CD4-positive, alpha-beta memory T cell (primary cell): ENCODE measurements around the gene TOM1L1. TPM values are rescaled to one million over a fixed set of nuclear protein-coding genes. Genes with fewer than 3 reads are reported as not detected.

Source experiments
- CTCF ChIA-PET: fragments of 350-600 bp; sonication (Branson Sonifier 250); formaldehyde crosslinking; loops from one replicate; lab custom pipeline; 2021; ENCODE audit warnings: inconsistent platforms; ENCODE audit not compliant: partially characterized antibody; lab: Charles Lee
- POLR2A ChIA-PET: fragments of 350-600 bp; sonication (Branson Sonifier 250); formaldehyde crosslinking; loops from one replicate; lab custom pipeline; 2021; ENCODE audit not compliant: partially characterized antibody; lab: Charles Lee
- DNase-seq, 5 donors: peaks; one replicate each; pipeline versions ENCODE4 v3.0.0 to v3.0.0-alpha.2; 2020 to 2022; ENCODE audit warnings: mixed read lengths in 1 of 5
- H3K27ac ChIP-seq: one replicate; pipeline ENCODE4 v1.7.0; 2013; ENCODE audit warnings: low read depth, low read length
- H3K27me3 ChIP-seq: 2 replicates; pipeline ENCODE4 v1.7.0; 2013; ENCODE audit warnings: mild to moderate bottlenecking, low read length, moderate library complexity; ENCODE audit not compliant: insufficient read depth
- H3K36me3 ChIP-seq: 2 replicates; pipeline ENCODE4 v1.7.0; 2013; ENCODE audit warnings: mild to moderate bottlenecking, low read length, moderate library complexity; ENCODE audit not compliant: insufficient read depth
- H3K4me1 ChIP-seq: 2 replicates; pipeline ENCODE4 v1.7.0; 2013; ENCODE audit warnings: mild to moderate bottlenecking, low read length, moderate library complexity; ENCODE audit not compliant: insufficient read depth
- H3K4me3 ChIP-seq, 2 donors: one replicate each; pipeline ENCODE4 v1.7.0; 2013; ENCODE audit warnings: low read length in 2 of 2, mild to moderate bottlenecking in 1 of 2
- H3K9me3 ChIP-seq, 2 donors: one replicate each; pipeline ENCODE4 v1.7.0; 2013; ENCODE audit warnings: low read length in 2 of 2, control low read depth in 1 of 2; ENCODE audit not compliant: control insufficient read depth in 1 of 2
- H3K27ac Mint-ChIP-seq, 7 donors: one replicate each; pipeline ENCODE4 v1.8.0; 2020 to 2021; ENCODE audit warnings: mixed read lengths in 7 of 7, mild to moderate bottlenecking in 6 of 7, inconsistent platforms in 3 of 7, moderate library complexity in 3 of 7
- H3K27me3 Mint-ChIP-seq, 2 donors: one replicate each; pipeline ENCODE4 v1.8.0; 2020 to 2021; ENCODE audit warnings: mixed read lengths in 2 of 2
- H3K36me3 Mint-ChIP-seq, 2 donors: one replicate each; pipeline ENCODE4 v1.8.0; 2020 to 2021; ENCODE audit warnings: mixed read lengths in 2 of 2, inconsistent platforms in 1 of 2, mild to moderate bottlenecking in 1 of 2
- H3K4me1 Mint-ChIP-seq, 4 donors: one replicate each; pipeline ENCODE4 v1.8.0; 2020 to 2021; ENCODE audit warnings: mixed read lengths in 4 of 4, mild to moderate bottlenecking in 1 of 4
- H3K4me3 Mint-ChIP-seq, 8 donors: one replicate each; pipeline ENCODE4 v1.8.0; 2020 to 2021; ENCODE audit warnings: mixed read lengths in 8 of 8, mild to moderate bottlenecking in 7 of 8, moderate library complexity in 6 of 8, inconsistent platforms in 3 of 8
- H3K9me3 Mint-ChIP-seq, 8 donors: one replicate each; pipeline ENCODE4 v1.8.0; 2020 to 2021; ENCODE audit warnings: mixed read lengths in 8 of 8, mild to moderate bottlenecking in 5 of 8, inconsistent platforms in 3 of 8, moderate library complexity in 1 of 8
- intact Hi-C: fragments of 100-400 bp; cut with micrococcal nuclease; formaldehyde crosslinking; loops from one replicate; pipeline ENCODE4 v1.15.1; 2023
- polyA plus RNA-seq, 2 donors: library from polyadenylated mRNA; unstranded; fragments of 300-500 nt; fragmentation: Illumina TruSeq; gene quantifications; one replicate each; pipeline ENCODE4 v1.2.3, GENCODE V29; 2021
- total RNA-seq, 2 experiments: library from RNA; stranded (reverse); gene quantifications; one replicate each; pipeline ENCODE4 v1.2.3, GENCODE V29; 2021

The TOM1L1 gene
- total and polyA plus RNA-seq, 4 experiments from 2014 or later: 0.48 to 0.53 TPM; not detected in 2

GRCh38 chr17:54898576-54898975 is 2.1 kb upstream of the TOM1L1 start:
- H3K36me3 ChIP-seq: no peaks in the 10 kb centered on the region
- H3K9me3 ChIP-seq: no peaks in the 10 kb centered on the region
- no peak for DNase-seq
- peaks cover 7% of the 10 kb centered on the region for H3K4me1 ChIP-seq
- CTCF ChIA-PET: no interaction called here
- Mint-ChIP-seq H3K4me3 (no peak overlapping the region), H3K27me3 (peaks cover 28 to 30% of the 10 kb centered on the region in 2 donors), H3K9me3 (no peaks in the 10 kb centered on the region), H3K27ac (no peak overlapping the region), H3K4me1 (peaks cover 9 to 17% (median 12%) of the 10 kb centered on the region in 4 donors), H3K36me3 (no peaks in the 10 kb centered on the region)
- H3K27me3 ChIP-seq: no peaks in the 10 kb centered on the region
- no peak overlapping the region for H3K27ac ChIP-seq
- no peak overlapping the region for H3K4me3 ChIP-seq
- intact Hi-C loops: no loop called here
- POLR2A ChIA-PET: no interaction called here

GRCh38 chr17:54899201-54899600 is 1.5 kb upstream of the TOM1L1 start:
- Histone ChIP-seq H3K36me3 (no peaks in the 10 kb centered on the region), H3K4me3 (no peak overlapping the region), H3K4me1 (peaks cover 7% of the 10 kb centered on the region), H3K27me3 (no peaks in the 10 kb centered on the region), H3K27ac (no peak overlapping the region), H3K9me3 (no peaks in the 10 kb centered on the region)
- peak overlapping the region in 1 of 8 donors; percentile 63 for H3K4me3 Mint-ChIP-seq
- H3K4me1 Mint-ChIP-seq: peaks cover 9 to 17% (median 12%) of the 10 kb centered on the region in 4 donors
- peaks cover 23 to 27% of the 10 kb centered on the region in 2 donors for H3K27me3 Mint-ChIP-seq
- ChIA-PET CTCF (no interaction called here), POLR2A (no interaction called here)
- no peak overlapping the region for H3K27ac Mint-ChIP-seq
- intact Hi-C loops: no loop called here
- no peaks in the 10 kb centered on the region for H3K9me3 Mint-ChIP-seq
- no peaks in the 10 kb centered on the region for H3K36me3 Mint-ChIP-seq
- no peak for DNase-seq

- Histone ChIP-seq H3K4me3 (peak overlapping the region in 1 of 2 donors; percentile 2), H3K27ac (no peak overlapping the region), H3K36me3 (no peaks in the 10 kb centered on the region), H3K27me3 (no peaks in the 10 kb centered on the region), H3K9me3 (no peaks in the 10 kb centered on the region), H3K4me1 (peaks cover 7% of the 10 kb centered on the region)
- intact Hi-C loops: no loop called here
- H3K4me3 Mint-ChIP-seq: peak overlapping the region; percentile 32 to 63 (median 55)
- H3K27me3 Mint-ChIP-seq: peaks cover 22 to 27% of the 10 kb centered on the region in 2 donors
- no peaks in the 10 kb centered on the region for H3K9me3 Mint-ChIP-seq
- H3K36me3 Mint-ChIP-seq: no peaks in the 10 kb centered on the region
- H3K27ac Mint-ChIP-seq: no peak overlapping the region
- H3K4me1 Mint-ChIP-seq: peaks cover 9 to 17% (median 12%) of the 10 kb centered on the region in 4 donors
- POLR2A ChIA-PET: no interaction called here
- CTCF ChIA-PET: no interaction called here
- DNase-seq: no peak
These were observed 763 bp upstream of the TOM1L1 start for GRCh38 chr17:54899721-54900456.

- Histone ChIP-seq H3K27ac (no peak overlapping the region), H3K36me3 (no peaks in the 10 kb centered on the region), H3K27me3 (no peaks in the 10 kb centered on the region), H3K9me3 (no peaks in the 10 kb centered on the region), H3K4me3 (no peak overlapping the region), H3K4me1 (peaks cover 7% of the 10 kb centered on the region)
- Mint-ChIP-seq H3K27ac (peak overlapping the region in 1 of 7 donors; percentile 36), H3K4me1 (peaks cover 9 to 17% (median 12%) of the 10 kb centered on the region in 4 donors), H3K36me3 (no peaks in the 10 kb centered on the region), H3K9me3 (no peaks in the 10 kb centered on the region), H3K27me3 (peaks cover 20 to 21% of the 10 kb centered on the region in 2 donors), H3K4me3 (peak overlapping the region in 6 of 8 donors; percentile 14 to 71 (median 54))
- intact Hi-C loops: no loop called here
- ChIA-PET POLR2A (no interaction called here), CTCF (no interaction called here)
- no peak for DNase-seq
These were observed 674 bp downstream of the TOM1L1 start for GRCh38 chr17:54901230-54901822.

- Histone ChIP-seq H3K27ac (no peak overlapping the region), H3K27me3 (no peaks in the 10 kb centered on the region), H3K36me3 (no peaks in the 10 kb centered on the region), H3K4me1 (peaks cover 7% of the 10 kb centered on the region), H3K9me3 (no peaks in the 10 kb centered on the region), H3K4me3 (no peak overlapping the region)
- Mint-ChIP-seq H3K4me1 (peaks cover 9 to 17% (median 9%) of the 10 kb centered on the region in 4 donors), H3K27me3 (peaks cover 15% of the 10 kb centered on the region in 2 donors), H3K9me3 (no peaks in the 10 kb centered on the region), H3K36me3 (no peaks in the 10 kb centered on the region), H3K4me3 (no peak overlapping the region), H3K27ac (no peak overlapping the region)
- CTCF ChIA-PET: no interaction called here
- intact Hi-C loops: no loop called here
- DNase-seq: no peak
- POLR2A ChIA-PET: no interaction called here
These were observed 1.4 kb downstream of the TOM1L1 start for GRCh38 chr17:54902017-54902416.

- no peaks in the 10 kb centered on the region for H3K9me3 ChIP-seq
- intact Hi-C loops: no loop called here
- peaks cover 8 to 17% (median 9%) of the 10 kb centered on the region in 4 donors for H3K4me1 Mint-ChIP-seq
- H3K4me3 ChIP-seq: no peak overlapping the region
- H3K9me3 Mint-ChIP-seq: no peaks in the 10 kb centered on the region
- peaks cover 7% of the 10 kb centered on the region for H3K4me1 ChIP-seq
- peak overlapping the region in 1 of 7 donors; percentile 36 for H3K27ac Mint-ChIP-seq
- no peaks in the 10 kb centered on the region for H3K36me3 ChIP-seq
- H3K27me3 Mint-ChIP-seq: peaks cover 14 to 15% of the 10 kb centered on the region in 2 donors
- ChIA-PET CTCF (no interaction called here), POLR2A (no interaction called here)
- no peaks in the 10 kb centered on the region for H3K27me3 ChIP-seq
- no peak overlapping the region for H3K27ac ChIP-seq
- H3K36me3 Mint-ChIP-seq: no peaks in the 10 kb centered on the region
- DNase-seq: no peak
- H3K4me3 Mint-ChIP-seq: peak overlapping the region in 1 of 8 donors; percentile 7
These were observed 2.0 kb downstream of the TOM1L1 start for GRCh38 chr17:54902611-54903010.

- Mint-ChIP-seq H3K9me3 (no peaks in the 10 kb centered on the region), H3K27me3 (peaks cover 12 to 14% of the 10 kb centered on the region in 2 donors), H3K4me3 (no peak overlapping the region), H3K27ac (no peak overlapping the region), H3K4me1 (peaks cover 8 to 17% (median 9%) of the 10 kb centered on the region in 4 donors), H3K36me3 (no peaks in the 10 kb centered on the region)
- peaks cover 7% of the 10 kb centered on the region for H3K4me1 ChIP-seq
- intact Hi-C loops: no loop called here
- no peaks in the 10 kb centered on the region for H3K36me3 ChIP-seq
- no peaks in the 10 kb centered on the region for H3K27me3 ChIP-seq
- CTCF ChIA-PET: no interaction called here
- DNase-seq: no peak
- POLR2A ChIA-PET: no interaction called here
- H3K27ac ChIP-seq: no peak overlapping the region
- H3K4me3 ChIP-seq: no peak overlapping the region
- H3K9me3 ChIP-seq: no peaks in the 10 kb centered on the region
These were observed 2.7 kb downstream of the TOM1L1 start for GRCh38 chr17:54903375-54903774.
